ENCODE results near the gene ADAMTS14.

DNA sequence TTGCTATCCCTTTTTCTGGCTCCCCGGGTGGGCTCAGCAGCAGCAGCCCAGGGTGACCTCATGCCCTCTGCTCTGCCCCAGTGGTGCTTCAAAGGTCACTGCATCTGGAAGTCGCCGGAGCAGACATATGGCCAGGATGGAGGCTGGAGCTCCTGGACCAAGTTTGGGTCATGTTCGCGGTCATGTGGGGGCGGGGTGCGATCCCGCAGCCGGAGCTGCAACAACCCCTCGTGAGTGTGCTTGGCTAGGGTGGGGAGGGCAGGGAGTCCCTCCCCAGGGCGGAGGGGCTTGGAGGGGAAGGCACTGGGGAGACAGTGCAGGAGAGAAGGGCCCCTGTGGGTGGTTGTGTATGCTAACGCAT, 66.4 kb downstream of the ADAMTS14 start:
- TF ChIP-seq, protein P1, sequence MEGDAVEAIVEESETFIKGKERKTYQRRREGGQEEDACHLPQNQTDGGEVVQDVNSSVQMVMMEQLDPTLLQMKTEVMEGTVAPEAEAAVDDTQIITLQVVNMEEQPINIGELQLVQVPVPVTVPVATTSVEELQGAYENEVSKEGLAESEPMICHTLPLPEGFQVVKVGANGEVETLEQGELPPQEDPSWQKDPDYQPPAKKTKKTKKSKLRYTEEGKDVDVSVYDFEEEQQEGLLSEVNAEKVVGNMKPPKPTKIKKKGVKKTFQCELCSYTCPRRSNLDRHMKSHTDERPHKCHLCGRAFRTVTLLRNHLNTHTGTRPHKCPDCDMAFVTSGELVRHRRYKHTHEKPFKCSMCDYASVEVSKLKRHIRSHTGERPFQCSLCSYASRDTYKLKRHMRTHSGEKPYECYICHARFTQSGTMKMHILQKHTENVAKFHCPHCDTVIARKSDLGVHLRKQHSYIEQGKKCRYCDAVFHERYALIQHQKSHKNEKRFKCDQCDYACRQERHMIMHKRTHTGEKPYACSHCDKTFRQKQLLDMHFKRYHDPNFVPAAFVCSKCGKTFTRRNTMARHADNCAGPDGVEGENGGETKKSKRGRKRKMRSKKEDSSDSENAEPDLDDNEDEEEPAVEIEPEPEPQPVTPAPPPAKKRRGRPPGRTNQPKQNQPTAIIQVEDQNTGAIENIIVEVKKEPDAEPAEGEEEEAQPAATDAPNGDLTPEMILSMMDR (conservative IDR thresholded peaks at IDR 0.05 in 1 of 2, IDR thresholded peaks at IDR 0.05 in 1 of 2; ENCODE audit: extremely low read depth in 1 of 2, insufficient read depth in 1 of 2, low read depth in 1 of 2, low read length in 2 of 2), result no peak
- no peak for TF ChIP-seq EZH2 (IDR thresholded peaks at IDR 0.05; ENCODE audit: borderline replicate concordance, low read length)

Measured in mammary epithelial cell (primary cell).